Hippocampal formation (tissue), 2 donors: Measurements from ENCODE around the gene CRB1.

Experiments
- DNase-seq, 2 donors: peaks; one replicate each; lab custom pipeline; 2025; lab: John Stamatoyannopoulos, UW

The CRB1 gene

DNA sequence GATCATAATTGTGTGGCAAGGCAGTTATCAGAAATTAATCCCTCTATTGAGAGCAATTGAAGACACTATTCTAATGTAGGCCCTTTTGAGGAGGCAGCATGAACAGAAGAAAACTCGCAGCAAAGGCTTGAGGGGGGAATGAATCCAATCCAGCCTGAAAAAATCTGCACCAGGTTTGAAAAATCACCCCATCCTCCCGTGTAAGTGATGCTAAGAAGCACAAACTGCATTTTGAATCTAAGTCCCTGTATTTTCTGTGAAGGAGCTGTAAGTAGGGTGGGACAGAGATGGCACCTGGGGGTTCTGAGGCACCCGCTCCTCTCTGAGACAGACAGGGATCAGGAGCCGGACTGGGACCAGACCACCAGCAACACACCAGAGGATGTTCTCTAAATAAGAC is at the start of gene CRB1:
TSS of gene CRB1 (plus strand) at position 241 of the 400 bp plus-strand sequence. CDS start 161 bp downstream, outside the sequence.
- DNase-seq = peak in 1 of 2 donors; percentile 21

DNA sequence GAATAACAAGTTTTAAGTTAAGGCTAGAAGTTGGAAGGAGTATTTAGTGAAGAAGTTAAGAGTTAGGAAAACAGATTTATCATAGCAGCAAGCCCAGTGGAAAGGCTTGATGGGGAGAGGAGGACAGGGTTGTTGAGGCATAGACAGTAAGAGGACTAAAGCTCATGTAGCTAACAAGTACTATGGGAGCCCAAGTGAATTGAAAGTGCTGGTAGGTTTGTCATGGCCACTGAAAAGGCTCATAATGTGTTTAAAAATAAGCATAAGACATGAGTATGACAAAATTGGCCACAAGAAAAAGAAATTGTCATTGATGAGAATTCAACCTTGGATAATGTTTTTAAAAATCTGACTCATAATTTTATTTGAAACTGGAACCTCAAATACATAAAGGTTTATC is 49.2 kb upstream of the CRB1 start:
- DNase-seq = no peak

DNA sequence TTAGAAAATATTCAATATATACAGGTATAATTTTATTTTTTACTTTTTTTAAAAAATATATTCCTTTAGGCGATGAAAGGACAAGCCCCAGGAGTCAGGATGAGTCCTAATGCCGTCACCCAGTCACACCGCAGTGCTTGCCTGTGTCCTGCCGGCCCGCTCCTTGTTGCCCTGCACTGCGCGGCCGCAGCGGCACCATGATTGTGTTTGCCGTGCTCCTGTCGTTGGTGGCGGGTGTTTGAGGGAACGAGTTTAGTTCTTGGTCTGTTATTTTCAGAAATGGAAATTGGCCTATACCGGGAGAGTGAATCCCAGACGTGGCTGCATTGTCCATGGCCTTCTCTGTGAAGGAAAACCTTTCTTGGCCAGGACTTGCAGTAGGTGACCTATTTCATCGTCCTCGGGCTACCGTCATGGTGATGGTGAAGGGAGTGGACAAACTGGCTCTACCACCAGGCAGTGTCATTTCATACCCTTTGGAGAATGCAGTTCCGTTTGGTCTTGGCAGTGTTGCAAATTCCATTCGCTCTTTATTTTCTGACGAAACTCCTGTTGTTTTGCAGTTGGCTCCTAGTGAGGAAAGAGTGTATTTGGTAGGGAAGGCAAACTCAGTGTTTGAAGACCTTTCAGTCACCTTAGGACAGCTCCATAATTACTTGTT is 45.9 kb upstream of the CRB1 start:
- DNase-seq = no peak

DNA sequence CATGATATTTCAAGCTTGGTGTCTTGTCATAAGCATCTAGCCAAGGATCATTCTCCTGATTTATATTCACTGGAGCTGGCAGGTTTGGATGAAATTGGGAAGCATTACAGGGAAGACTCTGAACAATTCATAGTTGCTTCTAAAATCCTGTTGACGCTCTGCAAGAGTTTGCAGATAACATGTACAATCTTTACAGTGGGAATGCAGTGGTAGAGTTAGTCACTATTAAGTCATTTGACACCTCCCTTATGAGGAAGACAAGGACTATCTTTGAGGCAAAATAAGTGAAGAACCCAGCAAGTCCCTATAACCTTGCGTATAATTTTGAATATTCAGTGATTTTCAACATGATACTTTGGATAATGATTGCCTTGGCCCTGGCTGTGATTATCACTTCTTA is 45.3 kb upstream of the CRB1 start:
- no peak for DNase-seq

DNA sequence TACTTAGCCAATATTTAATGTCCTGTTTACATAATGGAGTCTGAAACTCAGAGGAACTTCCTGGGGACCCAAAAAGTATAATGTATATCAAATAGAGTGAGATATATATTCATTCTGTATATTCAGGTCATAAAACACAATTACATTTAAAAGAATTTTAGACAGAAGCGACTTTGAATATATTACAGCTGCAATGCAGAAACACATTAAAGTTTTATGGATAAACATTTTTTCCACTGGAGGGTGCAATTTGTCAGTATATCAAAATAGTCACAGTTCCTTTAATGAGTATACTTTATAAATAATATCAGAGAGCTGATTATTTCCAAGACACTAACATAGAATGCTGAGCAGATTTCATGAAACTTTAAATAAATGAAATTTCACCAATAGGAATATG is 43.9 kb upstream of the CRB1 start:
- peak in 1 of 2 donors; percentile 48 for DNase-seq

DNA sequence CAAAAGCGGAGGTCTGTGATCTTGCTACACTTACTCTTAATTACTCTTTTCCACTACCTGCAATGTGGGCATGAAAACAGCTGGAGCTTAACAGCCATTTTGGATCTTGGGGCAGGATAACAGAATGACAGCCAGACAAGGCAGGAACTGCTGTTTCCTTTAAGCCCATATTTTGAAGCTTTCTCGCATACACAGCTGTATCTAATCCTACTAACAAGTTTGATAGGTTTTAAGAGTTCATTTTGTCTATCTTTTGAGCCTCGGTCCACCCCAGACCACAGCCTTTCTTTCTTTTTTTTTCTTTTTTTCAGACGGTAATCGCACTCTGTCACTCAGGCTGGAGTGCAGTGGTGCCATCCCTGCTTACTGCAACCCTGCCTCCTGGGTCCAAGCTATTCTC is 42.4 kb upstream of the CRB1 start:
- DNase-seq = no peak

DNA sequence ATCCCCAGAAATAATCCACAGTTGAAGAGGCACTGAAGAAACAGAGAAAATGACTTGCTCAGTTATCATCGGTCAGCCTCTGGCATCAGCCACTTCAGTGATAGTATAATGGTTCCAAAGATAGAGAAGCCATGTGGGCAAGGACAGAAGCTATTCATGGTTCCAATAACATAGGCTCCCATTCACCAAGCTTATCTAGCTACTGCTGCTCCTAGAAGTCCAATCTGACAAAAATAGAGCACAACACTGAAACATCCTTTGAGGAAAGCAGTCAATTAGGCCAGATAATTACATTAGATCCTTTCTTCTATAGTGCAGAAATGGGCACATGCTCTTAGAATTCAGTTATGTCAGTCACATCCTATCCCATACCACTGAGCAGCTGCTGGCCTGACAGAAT is 33.5 kb upstream of the CRB1 start:
- DNase-seq = peak in 1 of 2 donors; percentile 72

DNA sequence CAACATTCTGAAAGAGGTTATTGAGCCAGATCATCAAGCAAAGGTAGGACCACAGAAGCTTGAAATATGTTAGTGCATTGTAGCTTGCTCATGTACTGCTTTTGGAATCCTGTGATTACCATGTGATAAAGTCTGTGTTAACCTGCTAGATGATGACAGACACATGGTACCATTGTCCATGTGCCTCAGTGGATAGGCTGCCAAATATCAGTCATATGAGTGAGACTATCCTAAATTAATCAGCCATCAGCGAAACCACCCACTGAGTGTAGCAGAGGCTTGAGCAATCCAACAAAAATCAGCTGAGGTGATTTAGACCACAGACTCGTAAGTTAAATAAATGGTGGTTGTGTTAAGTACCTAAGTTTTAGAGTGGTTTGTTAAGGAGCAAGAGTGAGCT is 32.7 kb upstream of the CRB1 start:
- no peak for DNase-seq

DNA sequence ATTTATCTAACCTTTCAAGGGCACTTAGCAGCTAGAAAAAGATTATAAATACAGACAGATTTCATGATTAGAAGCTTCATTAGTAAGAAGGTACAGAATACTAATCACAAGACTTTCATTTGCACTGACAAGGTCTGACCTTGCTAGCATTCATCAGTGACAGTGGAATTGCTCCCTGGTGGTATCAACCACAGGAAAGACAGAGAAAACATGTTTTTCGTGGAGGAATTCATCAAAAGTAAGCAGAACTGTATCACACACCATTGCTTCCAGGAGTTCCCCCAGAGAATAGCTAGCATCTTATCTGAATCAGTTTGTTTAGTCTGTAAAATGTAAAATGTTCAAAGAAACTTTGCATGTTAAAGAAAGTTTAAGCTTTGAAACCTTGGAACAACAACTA is 20.6 kb upstream of the CRB1 start:
- DNase-seq = no peak

DNA sequence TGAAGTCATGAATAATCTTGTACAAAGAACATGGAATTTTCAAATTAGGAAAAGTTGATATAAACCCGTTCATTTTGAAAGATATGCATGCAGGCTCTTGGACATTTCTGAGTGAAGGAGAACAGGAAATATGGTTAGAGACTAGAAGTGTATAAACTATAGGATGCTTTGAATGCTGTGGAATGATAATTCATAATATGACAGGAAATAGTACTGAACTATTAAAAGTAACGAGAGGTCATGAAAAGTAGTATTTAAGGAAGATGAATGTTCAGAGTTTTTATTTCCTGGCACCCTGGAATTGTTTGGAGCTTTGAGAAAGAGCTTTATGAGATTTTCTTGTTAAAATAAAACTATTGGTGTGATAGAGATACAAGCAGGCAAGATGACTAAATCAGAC is 18.7 kb upstream of the CRB1 start:
- no peak for DNase-seq

DNA sequence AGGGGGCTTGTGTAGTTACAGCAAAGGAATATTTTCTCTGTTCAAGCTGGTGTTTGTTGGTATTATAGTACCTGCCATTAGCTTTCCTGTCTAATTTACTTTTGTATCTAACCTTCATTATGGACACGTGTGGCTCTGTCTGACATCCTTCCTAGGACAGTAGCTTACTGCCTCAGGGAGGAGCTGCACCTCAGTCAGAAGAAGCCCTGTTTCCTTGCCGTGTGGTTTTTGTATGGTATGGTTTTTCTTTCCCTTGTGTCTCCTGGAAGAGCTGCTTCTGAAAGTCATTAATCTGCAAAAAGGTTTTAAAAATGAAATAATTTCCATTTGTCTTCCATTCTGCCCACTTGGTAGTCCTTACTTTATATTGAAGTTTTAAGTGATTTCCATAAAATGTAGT is 17.4 kb upstream of the CRB1 start:
- no peak for DNase-seq

DNA sequence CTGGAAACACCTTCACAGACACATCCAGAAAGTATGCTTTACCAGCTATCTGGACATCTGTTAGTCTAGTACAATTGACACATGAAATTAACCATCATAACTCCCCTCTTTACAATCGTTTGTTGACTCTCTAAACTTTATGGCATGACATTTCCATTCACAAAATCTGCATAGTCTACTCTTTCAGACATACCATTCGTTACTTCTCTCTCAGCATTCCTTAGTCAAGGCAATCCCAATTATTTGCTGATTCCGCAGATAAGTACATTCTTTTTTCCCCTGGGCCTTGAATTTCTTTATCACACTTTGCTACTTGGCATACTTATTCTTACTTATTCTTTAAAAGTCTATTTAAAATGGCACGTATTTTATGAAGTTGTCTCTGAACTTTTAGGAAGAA is 15.1 kb upstream of the CRB1 start:
- DNase-seq = no peak

DNA sequence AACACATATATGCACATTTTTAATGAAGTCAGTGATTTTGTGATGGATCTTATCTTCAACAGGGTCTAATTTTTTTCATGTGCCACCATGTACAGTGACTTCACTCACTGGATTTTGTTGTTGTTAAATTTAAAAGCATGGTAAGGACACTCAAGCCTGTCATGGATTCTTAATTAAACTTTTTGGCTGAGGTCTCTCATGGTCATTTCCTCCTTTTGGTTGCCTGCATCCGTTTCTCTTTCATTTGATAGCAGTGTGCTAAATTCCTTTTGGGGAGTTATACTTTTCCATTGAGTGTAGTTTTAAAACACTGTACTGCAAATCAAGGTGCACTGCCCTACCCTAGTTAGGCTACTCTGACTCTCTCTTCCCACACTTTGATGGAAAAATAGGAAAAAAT is 13.2 kb upstream of the CRB1 start:
- no peak for DNase-seq

DNA sequence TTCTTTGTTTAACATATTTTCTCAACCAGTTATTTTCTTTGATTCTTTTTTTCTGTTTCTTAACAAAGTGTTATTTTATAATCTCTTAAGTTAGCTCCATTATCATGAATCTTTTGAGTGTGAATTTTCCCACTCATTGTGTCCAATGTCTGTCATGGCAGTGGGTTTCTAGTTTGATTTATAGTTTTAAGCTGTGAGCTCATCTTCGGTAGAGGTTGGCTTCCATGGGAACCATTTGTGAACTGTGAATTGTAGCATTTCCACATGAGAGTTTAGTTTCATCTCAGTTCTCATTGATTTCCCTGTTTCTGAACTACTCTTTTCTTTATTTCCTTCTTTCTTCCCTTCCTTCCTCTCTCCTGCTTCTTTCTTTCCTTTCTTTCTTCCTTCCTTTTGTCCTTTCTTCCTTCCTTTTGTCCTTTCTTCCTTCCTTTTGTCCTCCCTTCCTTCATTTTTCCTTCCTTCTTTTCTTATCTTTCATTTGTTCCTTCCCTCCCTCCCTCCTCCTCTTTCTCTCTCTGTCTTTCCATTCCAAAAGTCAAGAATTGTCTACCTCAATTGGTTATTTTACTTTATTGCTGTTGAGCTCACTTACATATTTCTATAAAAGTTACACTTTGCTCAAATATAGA is 3.0 kb upstream of the CRB1 start:
- no peak for DNase-seq

DNA sequence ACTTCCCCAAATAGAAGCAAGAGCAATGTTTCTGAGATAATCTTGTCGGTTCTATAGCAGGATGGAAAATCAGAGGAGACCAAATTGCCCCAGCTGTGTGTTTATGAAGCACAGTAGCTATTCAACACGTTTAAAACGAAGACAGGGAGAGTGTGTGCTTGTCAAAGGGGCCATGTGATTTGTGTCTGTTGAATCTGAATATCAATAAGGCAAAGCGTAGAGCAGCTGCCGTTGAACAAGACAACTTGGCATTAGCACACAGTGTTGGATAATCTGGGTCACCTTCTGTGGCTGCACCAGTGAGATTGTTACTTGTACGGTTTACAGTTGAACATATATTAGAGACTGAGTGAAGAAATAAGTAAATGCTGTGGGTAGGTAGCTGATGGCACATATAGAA is 1.0 kb downstream of the CRB1 start:
- peak; percentile 53 to 86 for DNase-seq

DNA sequence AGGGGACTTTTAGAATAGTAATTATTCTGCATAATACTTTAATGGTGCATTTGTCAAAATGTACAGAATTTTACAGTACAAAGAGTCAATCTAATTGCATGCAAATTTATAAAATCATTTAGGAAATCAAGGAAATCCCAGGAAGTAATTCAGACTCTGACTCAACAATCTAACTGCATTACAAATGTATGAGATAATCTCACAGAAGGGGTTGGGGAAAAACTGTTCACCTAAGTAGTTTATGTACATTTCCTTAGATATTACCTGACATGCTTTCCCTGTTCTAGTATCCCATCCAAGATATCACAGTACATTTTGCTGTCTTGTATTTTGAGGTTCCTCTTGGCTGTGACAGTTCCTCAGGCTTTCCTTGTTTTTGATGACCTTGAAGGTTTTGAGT is 4.7 kb downstream of the CRB1 start:
- no peak for DNase-seq

DNA sequence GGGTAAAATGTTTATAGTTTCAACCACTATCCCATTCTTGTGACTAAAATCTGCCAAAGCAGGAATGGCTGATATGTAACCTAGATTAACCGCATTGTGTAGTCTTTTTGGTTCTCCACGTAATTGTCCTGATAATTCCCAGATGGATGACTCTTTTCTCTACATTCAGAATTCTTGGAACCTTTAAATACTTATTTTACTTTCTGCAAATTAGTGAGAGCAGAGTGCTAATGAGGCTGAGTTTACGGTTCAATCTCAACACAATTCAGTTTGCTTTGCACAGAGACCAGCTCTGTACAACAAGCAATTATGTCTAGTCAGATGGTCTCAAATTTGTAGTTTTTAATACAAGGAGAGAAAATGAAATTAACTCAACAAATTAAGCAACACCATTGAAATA is 9.1 kb downstream of the CRB1 start:
- DNase-seq = peak in 1 of 2 donors; percentile 39

DNA sequence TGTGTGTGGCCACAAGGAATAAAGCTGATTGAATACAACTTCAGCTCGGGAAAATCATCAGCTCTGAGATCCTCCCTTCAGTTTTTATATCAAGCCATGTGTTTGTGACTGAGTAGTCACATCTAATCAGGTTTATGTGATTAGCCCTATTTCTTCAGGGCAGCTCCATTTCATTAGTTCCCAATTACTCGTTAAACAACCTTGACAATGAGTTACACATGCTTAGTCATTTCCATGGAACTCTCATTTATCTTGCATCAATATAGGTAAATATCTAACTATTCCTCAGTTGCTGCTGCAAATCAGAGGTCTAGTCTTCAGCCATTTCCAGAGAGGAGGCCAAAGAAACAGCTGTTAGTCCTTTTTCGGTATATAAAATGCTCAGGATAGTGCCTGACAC is 16.3 kb downstream of the CRB1 start:
- no peak for DNase-seq

DNA sequence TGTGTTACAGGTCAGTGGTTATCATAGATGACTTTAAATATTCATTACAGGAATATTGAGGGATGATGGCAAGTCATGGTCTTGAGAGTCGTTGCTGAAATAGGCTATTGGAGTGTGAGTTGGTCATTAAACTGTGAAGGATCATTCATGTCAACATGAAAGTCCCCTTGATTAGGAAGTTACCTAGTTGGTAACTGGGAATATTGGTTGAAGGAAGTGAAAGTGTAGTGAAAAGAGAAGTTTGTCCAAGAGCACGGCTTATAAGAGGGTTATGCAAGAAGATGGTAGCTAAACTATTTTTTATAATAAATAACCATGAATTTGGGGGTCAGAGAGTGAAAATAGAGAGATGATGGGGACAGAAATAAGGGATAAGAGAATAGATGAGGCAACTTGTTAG is 16.9 kb downstream of the CRB1 start:
- no peak for DNase-seq

DNA sequence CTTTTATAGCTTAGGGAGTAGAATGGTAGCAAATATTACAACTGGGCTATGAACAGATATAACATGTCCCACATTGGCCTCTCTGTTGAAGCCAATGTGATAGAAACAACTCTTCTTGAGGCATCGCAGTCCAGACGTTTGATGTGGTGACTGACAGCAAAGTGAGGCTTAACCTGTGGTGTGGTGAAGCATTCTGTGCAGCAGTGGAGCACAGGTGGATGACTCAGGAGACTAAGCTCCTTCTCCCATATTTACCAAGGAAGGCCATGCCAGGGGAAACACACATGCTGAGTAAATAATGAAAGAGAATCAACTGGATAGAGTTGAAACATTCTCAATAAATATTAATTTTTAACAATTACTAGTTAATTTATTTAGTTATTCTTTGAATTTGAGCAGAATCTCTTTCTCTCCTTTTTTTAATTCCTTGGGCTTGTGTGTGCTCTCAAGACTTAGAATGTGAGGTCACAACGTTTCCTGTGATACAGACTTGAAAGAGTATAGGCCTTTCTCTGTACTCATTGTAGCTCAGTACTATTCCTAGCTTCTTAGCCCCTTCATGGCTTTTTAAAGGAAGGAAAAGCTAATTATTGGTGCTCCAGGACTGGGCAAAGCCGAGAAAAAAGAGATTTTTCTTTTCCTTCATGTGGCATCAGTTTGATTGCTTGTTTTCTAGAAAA is 17.6 kb downstream of the CRB1 start:
- DNase-seq = no peak

DNA sequence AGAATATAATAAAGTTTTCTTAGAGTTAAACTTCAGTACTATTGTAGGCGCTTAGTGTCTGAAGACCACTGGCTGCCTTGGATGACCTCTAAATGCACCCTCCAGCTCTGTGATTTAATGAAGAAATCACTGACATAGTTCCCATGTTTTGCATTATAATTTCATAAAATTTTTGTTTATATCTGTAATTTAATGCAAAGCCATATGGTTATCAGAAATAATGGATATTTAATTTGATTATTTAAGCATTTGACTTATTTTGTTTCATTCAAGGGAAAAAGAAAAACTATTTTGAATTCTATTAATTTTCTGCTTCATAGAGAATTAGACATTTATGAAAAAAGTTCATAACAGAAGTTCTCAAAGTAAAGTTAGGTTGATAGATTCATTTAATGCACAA is 18.6 kb downstream of the CRB1 start:
- DNase-seq = no peak

DNA sequence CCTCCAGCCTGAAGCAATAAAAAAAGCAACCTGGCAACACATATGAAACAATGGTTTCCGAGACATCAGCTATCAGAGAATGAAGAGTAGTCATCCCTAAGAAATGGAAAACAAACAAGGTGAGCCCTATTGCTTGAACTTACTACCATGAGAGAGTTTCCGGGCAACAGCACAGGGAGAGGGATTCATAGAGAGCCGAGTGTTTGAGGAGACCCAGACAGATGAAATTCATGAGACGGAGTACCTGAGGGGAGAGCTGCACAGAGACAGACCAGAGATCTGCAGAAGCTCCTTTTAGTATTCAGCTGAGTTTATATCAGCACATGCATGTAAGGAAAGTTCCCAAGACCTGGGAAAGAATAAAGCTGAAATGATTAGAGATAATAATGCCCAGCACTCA is 19.8 kb downstream of the CRB1 start:
- DNase-seq = no peak

DNA sequence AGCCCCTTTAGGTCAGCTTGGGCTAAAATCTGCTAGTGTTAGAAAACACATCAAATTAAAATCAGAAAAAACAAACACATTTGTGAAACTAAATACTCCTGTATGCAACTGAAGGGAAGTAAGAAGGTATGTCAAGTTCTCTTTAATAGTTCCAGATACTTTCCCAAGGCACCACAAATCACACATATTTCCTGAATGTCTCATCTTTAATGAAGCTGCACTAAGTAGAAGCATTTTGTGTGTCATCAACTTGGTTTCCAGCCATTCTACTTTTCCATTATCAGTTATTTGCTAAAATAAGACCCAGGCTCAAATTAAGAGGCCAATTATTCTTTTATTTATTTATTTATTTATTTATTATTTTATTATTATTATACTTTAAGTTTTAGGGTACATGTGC is 34.7 kb downstream of the CRB1 start:
- no peak for DNase-seq

DNA sequence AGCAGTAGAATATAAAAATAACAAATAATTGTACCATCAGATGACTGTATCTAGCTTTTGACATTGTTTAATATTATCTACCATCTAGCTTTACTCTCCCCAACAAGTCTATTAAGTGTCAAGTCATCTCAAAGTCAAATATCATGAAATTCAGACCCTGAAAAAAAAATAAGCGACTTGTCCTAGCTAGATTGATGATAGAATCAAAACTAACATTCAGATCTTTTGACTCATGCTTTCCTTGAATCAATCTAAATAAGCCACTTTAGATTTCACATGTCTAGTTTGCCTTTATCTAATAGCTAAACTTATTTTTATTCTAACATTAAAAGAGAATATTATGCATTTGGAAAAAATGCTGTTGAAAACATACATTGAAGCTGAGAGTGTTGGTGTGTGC is 35.4 kb downstream of the CRB1 start:
- no peak for DNase-seq
